HG03045 (cell line): ENCODE data around the gene SHCBP1.
"Not testable (repeated sequence)": the region's sequence is repeated elsewhere in the genome, so short reads cannot be mapped to it uniquely, and the experiment has no call there.

Source experiments
- ATAC-seq: cut with Tn5 transposase; IDR thresholded peaks from one replicate; pipeline ENCODE4 v1.9.1; 2021; ENCODE audit warnings: mild to moderate bottlenecking, moderate library complexity; ENCODE audit not compliant: unreplicated experiment

SHCBP1 gene

DNA sequence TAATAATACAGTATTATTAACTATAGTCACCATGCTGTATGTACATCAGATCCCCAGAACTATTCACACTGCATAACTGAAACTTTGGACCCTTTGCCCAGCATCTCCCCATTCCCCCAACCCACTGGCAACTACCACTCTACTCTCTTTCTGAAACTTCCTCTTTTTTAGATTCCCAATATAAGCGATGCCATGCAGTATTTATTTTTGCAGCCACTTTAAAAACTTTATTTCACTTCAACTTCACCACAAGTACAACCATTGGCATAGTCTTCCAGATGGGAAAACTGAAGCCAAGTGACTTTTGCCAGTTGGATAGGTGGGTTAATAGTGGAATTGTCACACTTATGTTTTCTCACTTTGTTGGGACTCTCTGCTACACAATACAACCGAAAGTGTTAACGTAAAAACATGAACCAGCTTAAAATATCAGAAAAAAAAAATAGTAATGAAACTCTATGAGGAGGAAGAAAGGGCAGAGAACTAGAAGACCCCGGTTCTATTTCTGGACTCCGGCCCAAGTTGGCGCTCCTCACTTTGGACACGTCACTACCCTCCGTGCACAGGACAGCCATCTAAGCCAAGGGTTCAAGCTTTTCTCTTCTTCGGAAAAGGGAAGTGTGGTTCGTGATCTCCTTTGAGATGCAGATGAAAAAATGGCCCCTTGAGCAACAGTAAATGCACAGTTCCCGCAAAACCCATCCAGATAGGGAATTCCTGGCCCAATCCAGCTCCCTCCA, 743 bp downstream of the SHCBP1 start:
- ATAC-seq: no peak

DNA sequence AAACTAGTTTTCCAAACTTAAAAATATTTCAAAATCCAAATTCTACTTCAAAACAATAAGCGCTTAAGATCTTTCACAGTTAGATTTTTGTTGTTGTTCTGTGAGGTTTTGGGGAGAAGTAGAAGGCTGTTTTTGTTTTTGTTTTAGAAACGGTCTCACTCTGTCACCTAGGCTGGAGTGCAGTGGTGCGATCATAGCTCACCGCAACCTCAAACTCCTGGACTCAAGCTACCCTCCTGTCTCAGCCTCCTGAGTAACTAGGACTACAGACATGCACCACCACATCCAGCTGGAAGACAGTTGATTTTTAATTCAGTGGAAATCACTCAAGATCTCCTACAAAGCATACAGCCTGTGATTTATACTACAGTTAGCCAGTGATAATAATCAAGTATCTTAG, 2.7 kb downstream of the SHCBP1 start:
- no peak for ATAC-seq

DNA sequence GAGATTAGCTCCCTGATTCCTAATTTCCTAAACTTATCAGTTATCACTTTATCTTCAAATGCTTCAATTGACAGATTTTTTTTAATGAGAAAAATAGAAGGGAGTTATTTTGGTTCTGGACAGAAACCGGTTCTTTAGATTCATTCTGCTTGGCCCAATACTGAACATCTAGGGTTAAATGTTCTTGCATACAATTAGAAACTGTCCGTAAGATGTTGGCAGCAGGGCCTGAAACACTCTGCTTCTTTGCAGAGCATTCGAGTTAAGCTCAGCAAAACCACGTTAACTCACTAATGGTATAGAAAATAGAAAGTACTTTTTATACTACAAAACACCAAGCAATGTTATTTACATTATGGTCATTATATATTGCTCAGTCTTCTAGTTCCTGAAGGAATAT, 7.2 kb downstream of the SHCBP1 start:
- ATAC-seq: no peak

DNA sequence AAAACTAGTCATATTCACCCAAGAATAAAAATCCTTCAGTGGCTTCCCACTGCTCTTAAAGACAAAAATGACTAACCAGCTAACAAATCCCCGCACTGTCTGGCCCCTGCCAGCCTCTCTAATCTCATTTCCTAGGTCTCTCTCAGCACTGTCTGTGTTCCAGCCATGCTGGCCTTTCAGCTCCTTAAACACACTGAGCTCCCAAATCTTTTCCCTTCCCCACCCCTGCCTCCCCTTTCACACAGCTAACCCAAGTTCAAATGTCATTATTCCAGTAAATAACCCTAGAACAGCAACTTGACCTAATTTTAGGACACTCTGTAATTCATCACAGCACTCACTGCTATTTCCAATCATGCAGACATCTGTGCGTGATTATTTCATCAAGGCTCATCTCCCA, 7.8 kb downstream of the SHCBP1 start:
- no peak for ATAC-seq

DNA sequence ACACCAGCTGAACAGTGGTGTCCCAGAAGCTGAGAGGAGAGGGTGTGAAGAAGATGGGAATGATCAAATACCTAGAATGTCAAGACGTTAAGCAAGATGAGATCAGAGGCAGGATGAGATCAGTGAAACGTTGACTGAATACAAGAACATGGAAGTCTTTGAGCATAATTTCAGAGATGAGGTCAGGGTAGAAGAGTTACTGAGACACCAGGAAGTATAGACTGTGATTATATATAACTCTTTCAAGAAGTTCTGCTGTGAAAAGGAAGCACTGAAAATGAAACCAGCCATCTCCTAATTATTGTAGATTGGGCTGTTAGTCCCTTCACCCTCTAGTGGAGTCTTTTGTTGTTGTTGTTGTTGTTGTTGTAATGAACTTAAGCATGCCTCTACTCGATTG, 9.1 kb downstream of the SHCBP1 start:
- peak; percentile 62 for ATAC-seq

DNA sequence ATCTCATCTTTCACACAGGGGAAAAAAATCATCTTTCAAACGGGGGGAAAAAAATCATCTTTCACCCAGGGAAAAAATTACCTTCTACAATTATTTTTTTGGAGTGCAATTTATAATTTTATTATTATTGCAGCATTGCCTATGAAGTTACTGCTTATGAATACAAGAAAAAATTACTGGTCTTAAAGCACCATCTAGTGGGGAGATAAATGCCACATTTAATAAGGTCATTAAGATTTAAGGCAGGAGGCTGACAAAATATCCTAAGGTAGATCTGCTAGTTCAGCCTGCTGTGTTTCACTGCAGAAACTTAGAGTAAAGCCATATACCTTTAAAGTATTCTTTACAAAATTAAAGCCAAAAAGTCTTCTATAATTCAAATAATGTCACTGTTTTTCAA, 13.7 kb downstream of the SHCBP1 start:
- ATAC-seq: no peak

DNA sequence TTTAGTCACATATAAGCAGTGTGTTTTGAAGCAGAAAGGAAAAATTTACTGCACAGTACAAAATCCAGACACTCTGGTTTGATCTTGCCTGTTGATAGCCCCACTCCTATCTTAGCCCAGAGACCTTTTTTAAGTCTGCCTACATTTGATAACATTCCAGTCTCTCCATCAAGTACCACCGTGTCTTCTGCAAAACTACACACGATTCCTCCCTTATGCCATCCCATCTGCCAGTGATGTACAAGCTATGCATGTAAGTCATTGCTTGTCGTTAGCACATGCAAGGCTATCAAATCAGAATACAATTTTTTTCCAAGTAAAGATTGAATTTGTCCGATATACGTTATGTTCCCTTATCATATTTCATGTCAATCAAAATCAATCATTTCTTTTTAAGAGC, 14.9 kb downstream of the SHCBP1 start:
- no peak for ATAC-seq

DNA sequence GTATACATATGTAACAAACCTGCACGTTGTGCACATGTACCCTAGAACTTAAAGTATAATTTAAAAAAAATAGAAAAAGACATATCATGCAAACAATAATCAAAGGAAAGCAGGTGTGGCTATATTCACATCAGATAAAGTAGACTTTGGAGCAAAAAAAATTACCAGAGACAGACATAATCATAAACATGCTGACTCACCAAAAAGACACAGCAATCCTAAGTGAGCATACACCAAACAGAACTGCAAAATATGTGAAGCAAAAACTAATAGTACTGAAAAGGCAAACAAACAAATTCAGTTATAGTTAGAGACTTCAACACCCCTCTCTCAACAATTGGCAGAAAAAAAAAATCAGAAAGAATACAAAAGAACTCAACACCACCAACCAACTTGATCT, 29.9 kb downstream of the SHCBP1 start:
- ATAC-seq: no peak

DNA sequence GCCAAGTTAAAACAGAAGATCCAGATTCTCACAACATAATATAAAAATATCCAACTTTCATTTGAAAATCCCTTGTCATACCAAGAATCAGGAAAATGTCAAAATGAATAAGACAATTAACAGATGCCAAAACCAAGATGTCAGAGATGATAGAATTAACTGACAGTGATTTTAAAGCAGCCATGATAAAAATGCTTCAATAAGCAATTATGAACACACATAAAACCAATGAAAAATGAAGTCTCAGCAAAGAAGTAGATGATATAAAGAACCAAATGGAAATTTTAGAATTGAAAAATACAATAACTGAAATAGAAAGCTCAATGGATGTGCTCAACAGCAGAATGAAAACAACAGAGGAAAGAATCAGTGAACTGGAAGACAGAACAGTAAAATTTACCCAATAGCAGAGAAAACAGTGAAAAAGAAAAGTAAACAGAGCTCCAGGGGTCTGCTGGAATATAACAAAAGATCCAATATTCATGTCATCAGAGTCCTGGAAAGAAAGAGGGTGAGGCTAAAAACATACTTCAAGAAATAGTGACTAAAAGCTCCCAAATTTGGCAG, 35.1 kb downstream of the SHCBP1 start:
- no peak for ATAC-seq

DNA sequence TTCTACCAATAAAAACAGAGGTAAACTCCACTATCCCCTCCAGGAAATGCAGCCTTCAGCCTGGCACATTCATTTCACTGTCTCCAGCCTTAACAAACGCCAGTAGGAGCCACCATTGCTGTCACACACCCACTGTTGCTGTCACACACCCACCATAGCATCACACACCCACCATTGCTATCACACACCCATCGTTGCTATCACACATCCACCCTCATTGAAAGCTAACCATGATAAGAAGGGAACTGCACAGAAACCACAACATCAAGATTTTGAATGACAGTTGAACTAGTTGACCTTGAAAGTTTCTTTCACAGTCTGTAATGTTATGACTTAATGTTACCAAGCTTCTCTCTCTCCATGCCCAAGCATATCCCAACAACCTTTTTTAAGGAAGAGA, 38.1 kb downstream of the SHCBP1 start:
- no peak for ATAC-seq

DNA sequence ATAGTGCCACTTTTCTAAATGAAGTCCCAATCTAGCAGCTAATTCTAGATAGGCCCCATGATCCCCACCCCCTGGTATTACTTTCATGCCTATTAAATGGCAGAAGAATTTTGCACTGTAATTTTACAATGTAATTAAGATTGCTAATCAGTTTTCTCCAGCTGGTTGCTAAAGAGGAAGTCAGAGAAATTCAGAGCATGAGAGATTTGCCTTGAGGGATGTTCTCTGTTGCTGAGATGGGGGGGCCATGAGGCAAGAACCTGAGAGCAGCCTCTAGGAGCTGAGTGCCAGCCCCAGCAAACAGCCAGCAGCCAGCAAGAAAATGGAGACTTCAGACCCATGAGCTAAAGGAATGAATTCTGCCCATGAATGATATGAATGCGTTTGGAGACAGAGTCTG, 38.9 kb downstream of the SHCBP1 start:
- no peak for ATAC-seq

DNA sequence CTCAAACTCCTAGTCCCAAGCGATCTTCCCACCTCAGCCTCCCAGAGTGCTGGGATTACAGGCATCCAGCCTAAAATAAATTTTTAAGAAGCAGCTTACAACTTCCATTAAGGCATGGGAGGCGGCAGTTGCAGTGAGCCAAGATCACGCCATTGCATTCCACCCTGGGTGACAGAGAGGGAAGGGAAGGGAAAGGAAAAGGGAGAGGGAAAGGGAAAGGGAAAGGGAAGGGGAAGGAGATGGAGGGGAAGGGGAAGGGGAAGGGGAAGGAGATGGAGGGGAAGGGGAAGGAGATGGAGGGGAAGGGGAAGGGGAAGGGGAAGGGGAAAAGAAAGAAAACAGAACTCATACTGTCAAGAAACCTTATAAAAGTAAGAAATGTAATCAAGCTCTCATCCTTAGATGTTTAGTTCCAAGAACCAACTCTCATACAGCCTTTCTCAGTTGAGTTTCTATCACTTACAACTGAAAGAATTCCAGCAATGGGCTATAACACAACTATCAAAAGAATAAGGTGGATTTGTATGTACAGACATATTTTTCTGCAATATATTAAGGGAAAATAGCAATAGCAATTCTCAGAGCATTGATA, 43.1 kb downstream of the SHCBP1 start:
- no peak for ATAC-seq

DNA sequence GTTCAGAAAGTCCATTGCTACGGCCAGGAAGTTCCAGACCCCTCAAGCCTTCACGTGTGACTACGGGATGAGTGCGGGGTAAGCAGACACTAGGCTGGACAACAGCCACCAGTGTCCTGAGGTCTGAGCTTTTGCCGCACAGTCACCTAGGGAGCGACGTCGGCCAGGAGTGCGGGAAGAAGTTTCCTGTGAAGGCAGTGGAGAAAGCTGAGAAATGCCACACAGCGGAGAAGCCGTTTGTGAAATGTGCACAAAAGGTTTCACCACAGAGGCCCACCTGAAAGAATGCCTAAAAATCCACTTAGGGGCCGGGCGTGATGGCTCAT, 47.4 kb downstream of the SHCBP1 start:
- no peak for ATAC-seq

DNA sequence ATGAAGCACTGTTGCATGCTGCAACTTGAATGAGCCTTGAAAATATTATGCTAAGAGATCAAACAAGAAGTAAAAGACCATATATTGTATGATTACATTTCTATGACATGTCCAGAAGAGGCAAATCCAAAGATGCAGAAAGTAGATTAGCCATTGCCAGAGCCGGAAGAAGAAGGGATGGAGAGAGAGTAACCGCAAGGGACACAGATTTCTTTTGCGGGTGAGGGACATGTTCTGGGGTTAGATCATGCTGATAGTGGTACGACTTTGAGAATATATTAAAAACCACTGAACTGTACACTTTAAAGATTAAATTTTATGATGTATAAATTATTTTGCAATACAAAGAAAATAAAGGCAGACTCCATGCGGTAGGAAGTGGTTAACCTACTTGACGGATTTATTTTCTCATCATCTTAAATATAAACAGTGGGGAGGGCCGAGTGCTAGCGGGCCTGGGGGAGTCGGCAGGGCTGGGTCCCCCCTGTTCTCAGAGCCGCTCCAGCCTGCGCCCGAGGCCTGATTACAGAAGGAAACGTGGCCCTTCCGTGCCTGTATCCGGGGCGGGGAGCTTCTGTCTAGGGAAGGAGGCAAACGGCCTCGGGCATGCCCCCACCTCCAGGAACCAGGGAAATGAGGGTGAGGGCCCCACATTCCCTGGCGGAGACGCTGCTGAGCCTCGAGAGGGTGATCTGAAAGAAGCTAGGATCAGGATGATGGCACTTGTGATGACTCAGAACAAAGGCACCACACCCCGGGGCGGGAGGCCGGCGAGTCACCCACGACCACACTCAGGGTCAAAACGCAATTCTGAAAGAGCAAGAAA, 48.0 kb downstream of the SHCBP1 start:
- ATAC-seq: no peak

DNA sequence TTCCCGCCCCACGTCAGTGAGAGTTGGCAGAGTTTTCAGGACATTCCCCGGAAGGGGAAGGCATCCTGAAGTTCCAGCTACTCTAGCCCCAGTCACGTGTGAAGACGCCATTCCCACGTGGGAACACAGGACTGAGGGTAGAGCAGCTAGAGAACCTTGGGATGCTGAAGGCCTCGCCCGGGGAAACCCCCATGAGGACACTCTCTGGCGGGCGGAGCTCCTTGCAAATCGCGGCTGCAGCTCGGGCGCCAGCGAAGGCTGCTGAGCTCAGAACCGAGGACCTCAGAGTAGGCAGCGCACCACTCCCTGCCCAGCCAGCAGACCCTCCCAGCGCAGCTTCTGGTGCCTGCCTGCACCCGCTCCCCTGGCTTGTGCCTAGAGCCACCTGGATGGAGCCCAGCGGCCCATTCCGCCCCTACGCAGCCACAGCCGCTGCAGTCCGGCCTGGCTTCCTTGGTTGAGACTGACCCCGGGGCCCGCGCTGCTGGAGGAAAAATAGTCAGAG, 51.9 kb downstream of the SHCBP1 start:
- no peak for ATAC-seq

DNA sequence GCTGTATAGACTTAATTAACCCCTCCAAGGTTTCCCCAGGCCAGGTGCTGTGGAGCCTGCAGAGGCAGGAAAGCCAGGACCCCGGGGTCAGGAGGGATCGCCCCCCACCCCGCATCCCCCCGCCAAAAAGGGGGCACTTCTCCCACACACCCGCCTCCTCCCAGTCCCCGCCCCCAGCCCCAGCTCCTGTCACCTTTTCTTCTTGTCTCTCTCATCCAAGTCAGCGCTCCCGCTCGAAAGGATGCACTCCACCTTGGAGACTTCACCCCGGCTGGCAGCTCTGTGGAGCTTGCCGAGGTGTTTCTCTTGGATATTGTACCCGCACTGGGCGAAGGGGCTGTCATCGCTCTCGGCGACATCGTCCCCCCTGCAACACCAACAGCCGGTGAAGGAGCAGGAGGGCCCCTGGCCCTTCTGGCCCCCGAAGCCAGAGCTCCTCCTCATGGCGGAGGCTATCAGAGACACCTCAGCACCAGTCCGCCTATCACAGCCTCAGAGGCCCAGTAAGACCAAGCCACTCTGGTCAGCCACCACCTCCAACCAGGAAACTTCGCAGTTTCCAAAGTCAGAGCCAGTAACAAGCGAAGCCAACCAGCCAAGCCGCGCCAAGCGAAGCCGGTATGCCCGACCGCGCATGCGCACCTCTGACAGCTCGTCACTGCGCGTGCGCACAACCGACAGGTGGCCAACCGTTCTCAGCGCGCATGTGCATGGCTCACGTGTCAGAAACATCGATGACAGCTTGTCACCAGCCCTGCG, 52.5 kb downstream of the SHCBP1 start:
- no peak for ATAC-seq

DNA sequence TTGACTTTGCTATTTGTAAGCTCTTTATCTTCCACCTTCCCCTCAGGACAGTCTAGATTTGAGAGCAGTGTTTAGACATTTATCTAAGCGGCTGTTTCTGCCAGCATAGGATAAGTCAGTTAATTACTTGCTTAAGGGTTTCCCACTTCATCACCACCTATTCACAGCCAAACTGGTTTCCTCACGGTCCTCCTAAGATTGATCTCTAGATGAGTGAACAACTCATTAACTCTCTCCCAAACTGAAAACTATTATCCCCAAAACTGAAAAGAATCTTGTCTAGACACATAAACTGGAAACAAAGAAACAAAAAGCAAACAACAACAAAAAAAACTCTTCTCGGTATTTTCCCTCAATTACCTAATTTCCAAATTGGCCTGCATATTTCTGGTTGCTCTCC, 58.2 kb downstream of the SHCBP1 start:
- ATAC-seq: no peak

DNA sequence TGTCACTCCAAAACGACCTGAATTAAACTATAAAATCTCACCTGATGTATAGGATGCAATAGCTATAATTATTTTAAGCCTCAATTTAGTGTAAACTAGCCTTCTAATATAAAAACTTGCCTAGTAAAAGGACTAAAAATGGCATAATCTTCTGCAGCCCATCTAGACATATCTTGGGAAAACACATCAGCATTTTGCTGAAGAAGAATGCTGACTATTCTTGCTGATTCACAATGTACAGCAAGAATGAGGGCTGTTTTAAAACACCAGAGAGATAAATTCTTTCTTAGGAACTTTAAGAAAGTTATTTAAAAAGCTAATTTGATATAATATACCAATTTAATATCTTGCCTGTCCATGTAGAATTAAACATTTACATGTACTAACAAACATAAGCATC, 63.2 kb downstream of the SHCBP1 start:
- no peak for ATAC-seq

DNA sequence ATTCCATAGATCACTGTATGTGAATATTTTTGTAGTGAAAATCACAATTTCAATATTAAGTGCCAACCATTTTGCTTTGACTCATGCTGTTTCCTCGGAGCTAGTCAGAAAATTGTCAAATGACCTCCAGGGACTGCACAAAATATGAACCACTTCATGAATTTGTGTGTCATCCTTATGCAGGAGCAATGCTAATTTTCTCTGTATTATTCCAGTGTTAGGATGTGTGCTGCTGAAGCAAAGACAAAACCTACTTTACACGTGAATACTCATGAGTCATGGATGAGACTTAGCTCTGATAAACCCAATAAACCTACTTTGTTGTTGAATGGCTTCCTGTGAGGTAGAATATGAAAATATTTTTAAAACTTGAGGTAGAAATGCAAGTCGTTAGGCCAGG, 65.2 kb downstream of the SHCBP1 start:
- ATAC-seq: no peak

DNA sequence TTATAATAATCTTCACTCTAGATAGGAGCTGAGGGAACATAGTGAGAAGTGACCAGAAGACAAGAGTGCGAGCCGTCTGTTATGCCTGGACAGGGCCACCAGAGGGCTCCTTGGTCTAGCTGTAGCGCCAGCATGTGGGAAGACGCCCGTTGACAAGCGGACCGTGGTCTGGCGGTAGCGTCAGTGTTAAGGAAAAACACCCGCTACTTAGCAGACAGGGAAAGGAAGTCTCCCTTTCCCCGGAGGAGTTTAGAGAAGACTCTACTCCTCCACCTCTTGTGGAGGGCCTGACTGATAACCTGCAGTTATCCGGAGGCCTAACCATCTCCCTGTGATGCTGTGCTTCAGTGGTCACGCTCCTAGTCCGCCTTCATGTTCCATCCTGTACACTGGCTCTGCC, 66.7 kb downstream of the SHCBP1 start:
- not testable (repeated sequence) for ATAC-seq

DNA sequence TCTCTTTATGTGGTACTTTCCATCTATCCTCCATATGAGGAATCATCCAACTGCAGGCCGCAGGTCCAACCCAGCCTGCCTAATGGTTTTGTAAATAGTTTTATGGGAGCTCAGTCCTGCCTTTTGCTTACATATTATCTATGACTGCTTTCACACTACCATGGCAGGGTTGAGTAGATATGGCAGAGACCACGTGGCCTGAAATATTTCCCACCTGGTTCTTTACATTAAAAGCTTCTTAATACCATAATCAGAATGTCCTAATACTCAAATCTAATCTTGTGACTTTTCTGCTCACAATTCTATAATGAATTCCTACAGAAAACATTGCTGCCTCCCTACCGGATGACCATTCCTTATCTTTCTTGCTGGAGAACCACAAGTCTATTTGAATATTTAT, 71.7 kb downstream of the SHCBP1 start:
- no peak for ATAC-seq
